ENCODE results near the gene KCTD15. TPM values are rescaled to one million over a fixed set of nuclear protein-coding genes. Genes with fewer than 3 reads are reported as not detected.

The KCTD15 gene
- total and polyA plus RNA-seq, 10 of the 15 experiments (the other 5 are each of a cell fraction or from before 2014, with no cell fraction given): not detected

GRCh38 chr19:33805313-33805712 is 8.6 kb downstream of the KCTD15 start (continued):
- TF ChIP-seq, protein P1, sequence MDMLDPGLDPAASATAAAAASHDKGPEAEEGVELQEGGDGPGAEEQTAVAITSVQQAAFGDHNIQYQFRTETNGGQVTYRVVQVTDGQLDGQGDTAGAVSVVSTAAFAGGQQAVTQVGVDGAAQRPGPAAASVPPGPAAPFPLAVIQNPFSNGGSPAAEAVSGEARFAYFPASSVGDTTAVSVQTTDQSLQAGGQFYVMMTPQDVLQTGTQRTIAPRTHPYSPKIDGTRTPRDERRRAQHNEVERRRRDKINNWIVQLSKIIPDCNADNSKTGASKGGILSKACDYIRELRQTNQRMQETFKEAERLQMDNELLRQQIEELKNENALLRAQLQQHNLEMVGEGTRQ (IDR thresholded peaks at IDR 0.05; ENCODE audit: borderline replicate concordance, low read depth, low read length): no peak
- TF ChIP-seq SIN3A (IDR thresholded peaks at IDR 0.05; ENCODE audit: low read depth, low read length) (no peak), FOS (IDR thresholded peaks at IDR 0.05; ENCODE audit: borderline replicate concordance, extremely low read depth, insufficient read length) (no peak)

- H3K4me3 ChIP-seq: no peak overlapping the region
- TF ChIP-seq MAX (IDR thresholded peaks at IDR 0.05; ENCODE audit: low read depth, low read length): no peak
- no peak for TF ChIP-seq TCF7 (IDR thresholded peaks at IDR 0.05; ENCODE audit: borderline replicate concordance)
- no peak for TF ChIP-seq ZNF24 (IDR thresholded peaks at IDR 0.05)
- no peak for TF ChIP-seq MEF2A (IDR thresholded peaks at IDR 0.05; ENCODE audit: insufficient read depth, low read depth, low read length)
- TF ChIP-seq TARDBP (IDR thresholded peaks at IDR 0.05; ENCODE audit: borderline replicate concordance): no peak
- TF ChIP-seq CREB1 (IDR thresholded peaks at IDR 0.05; ENCODE audit: low read depth): no peak
- no peak for TF ChIP-seq ZNF622 (IDR thresholded peaks at IDR 0.05)
- no peak for TF ChIP-seq SMC3 (IDR thresholded peaks at IDR 0.05; ENCODE audit: borderline replicate concordance, low read length)
- TF ChIP-seq, protein P2, sequence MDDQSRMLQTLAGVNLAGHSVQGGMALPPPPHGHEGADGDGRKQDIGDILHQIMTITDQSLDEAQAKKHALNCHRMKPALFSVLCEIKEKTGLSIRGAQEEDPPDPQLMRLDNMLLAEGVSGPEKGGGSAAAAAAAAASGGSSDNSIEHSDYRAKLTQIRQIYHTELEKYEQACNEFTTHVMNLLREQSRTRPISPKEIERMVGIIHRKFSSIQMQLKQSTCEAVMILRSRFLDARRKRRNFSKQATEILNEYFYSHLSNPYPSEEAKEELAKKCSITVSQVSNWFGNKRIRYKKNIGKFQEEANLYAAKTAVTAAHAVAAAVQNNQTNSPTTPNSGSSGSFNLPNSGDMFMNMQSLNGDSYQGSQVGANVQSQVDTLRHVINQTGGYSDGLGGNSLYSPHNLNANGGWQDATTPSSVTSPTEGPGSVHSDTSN (IDR thresholded peaks at IDR 0.05; ENCODE audit: insufficient replicate concordance, low read depth, low read length): no peak
- no peak for TF ChIP-seq MTA3 (IDR thresholded peaks at IDR 0.05; ENCODE audit: borderline replicate concordance, low read length)
- no peak for TF ChIP-seq SPI1 (IDR thresholded peaks at IDR 0.05; ENCODE audit: borderline replicate concordance, insufficient read depth, low read depth, low read length)
- TF ChIP-seq ZNF217 (IDR thresholded peaks at IDR 0.05): no peak
- no peak for TF ChIP-seq EP300 (IDR thresholded peaks at IDR 0.05; ENCODE audit: borderline replicate concordance in 1 of 2, control insufficient read depth in 1 of 2, low read depth in 2 of 2, low read length in 2 of 2)
- TF ChIP-seq RFX5 (IDR thresholded peaks at IDR 0.05; ENCODE audit: low read depth, low read length): no peak
- no peak for TF ChIP-seq NFXL1 (IDR thresholded peaks at IDR 0.05; ENCODE audit: borderline replicate concordance)
- no peak for TF ChIP-seq POU2F2 (IDR thresholded peaks at IDR 0.05; ENCODE audit: borderline replicate concordance, low read depth, low read length)
- TF ChIP-seq NFIC (IDR thresholded peaks at IDR 0.05; ENCODE audit: low read depth, low read length): no peak
- no peaks in the 10 kb centered on the region for H3K9me3 ChIP-seq (replicated peaks; ENCODE audit: control insufficient read depth, insufficient read depth, low read length)
- DNase-seq (ENCODE audit: low read depth, low spot score) (no peak), FAIRE-seq (no peak), ATAC-seq (no peak)
- no peaks in the 10 kb centered on the region for H3K36me3 ChIP-seq (ENCODE audit: control insufficient read depth in 2 of 2, insufficient read depth in 2 of 2, low read length in 1 of 2)
- no TSS peak for BruUV-seq (replicated peaks)
- ChIA-PET RAD21 (ENCODE audit: unreplicated experiment) (no interaction called here), SMC1A (ENCODE audit: uncharacterized antibody, unreplicated experiment) (no interaction called here), CTCF (no interaction called here), POLR2A (no interaction called here)
- intact Hi-C loops (cut with micrococcal nuclease; ENCODE audit: unreplicated experiment) (no loop called here), in situ Hi-C loops (cut with MboI) (no loop called here)
- H3K27ac ChIP-seq (ENCODE audit: control insufficient read depth, insufficient read depth): no peak overlapping the region
- no peaks in the 10 kb centered on the region for H4K20me1 ChIP-seq (ENCODE audit: control insufficient read depth, insufficient read depth)
- WGBS (ENCODE audit: insufficient coverage, insufficient replicate concordance, low lambda C conversion rate, missing lambda C conversion rate): 39% methylated on average over 9 of the region's 9 CpGs
- no peaks in the 10 kb centered on the region for H3K4me1 ChIP-seq (ENCODE audit: control insufficient read depth, insufficient read depth, low read length)
- no peaks in the 10 kb centered on the region for H3K79me2 ChIP-seq (ENCODE audit: control insufficient read depth, insufficient read depth, low read length)
- H3K4me2 ChIP-seq (ENCODE audit: control insufficient read depth, insufficient read depth): no peak overlapping the region
- no peak overlapping the region for H3K9ac ChIP-seq (ENCODE audit: control insufficient read depth, insufficient read depth, low read length)
- no peaks in the 10 kb centered on the region for H3K27me3 ChIP-seq (replicated peaks in 1 of 2; ENCODE audit: control insufficient read depth in 2 of 2, insufficient read depth in 2 of 2, low read length in 1 of 2)
- no peak overlapping the region for H2AFZ ChIP-seq (ENCODE audit: control insufficient read depth, low read depth, low read length)
Measured at GRCh38 chr19:33805840-33806433, 9.3 kb downstream of the KCTD15 start.

All from GM12878 (cell line).